ENCODE measurements around the gene ACSL4. TPM values are rescaled to one million over a fixed set of nuclear protein-coding genes. Genes with fewer than 3 reads are reported as not detected.
"Not testable (repeated sequence)": the region's sequence is repeated elsewhere in the genome, so short reads cannot be mapped to it uniquely, and the experiment has no call there.

ACSL4 gene
- total and polyA plus RNA-seq, 9 donors: 14.4 to 26.3 (median 20.9) TPM

GRCh38 chrX:109655502-109656201, 77.4 kb downstream of the ACSL4 start:
- H3K4me3 ChIP-seq (ENCODE audit: low read length): no peak overlapping the region
- H3K27ac ChIP-seq (ENCODE audit: low read length): no peak overlapping the region
- H3K9me3 ChIP-seq (replicated peaks; ENCODE audit: control insufficient read depth, low read depth, low read length): no peaks in the 10 kb centered on the region
- no peaks in the 10 kb centered on the region for H3K4me1 ChIP-seq (ENCODE audit: control insufficient read depth, insufficient read depth, low read length)
- peaks cover 4% of the 10 kb centered on the region for H3K27me3 ChIP-seq (ENCODE audit: control insufficient read depth, insufficient read depth, low read length)
- peak; percentile 22 for DNase-seq
- WGBS (ENCODE audit: insufficient coverage): 34% methylated on average over 2 of the region's 4 CpGs
- no peaks in the 10 kb centered on the region for H3K36me3 ChIP-seq (ENCODE audit: control insufficient read depth, insufficient read depth, low read length)

GRCh38 chrX:109654516-109655109, 78.4 kb downstream of the ACSL4 start:
- H3K4me3 ChIP-seq (ENCODE audit: low read length): no peak overlapping the region
- DNase-seq: no peak
- H3K9me3 ChIP-seq (replicated peaks; ENCODE audit: control insufficient read depth, low read depth, low read length): no peaks in the 10 kb centered on the region
- no peaks in the 10 kb centered on the region for H3K36me3 ChIP-seq (ENCODE audit: control insufficient read depth, insufficient read depth, low read length)
- 70% methylated on average over 2 of the region's 5 CpGs for WGBS (ENCODE audit: insufficient coverage)
- H3K4me1 ChIP-seq (ENCODE audit: control insufficient read depth, insufficient read depth, low read length): no peaks in the 10 kb centered on the region
- H3K27ac ChIP-seq (ENCODE audit: low read length): no peak overlapping the region
- H3K27me3 ChIP-seq (ENCODE audit: control insufficient read depth, insufficient read depth, low read length): peaks cover 4% of the 10 kb centered on the region

GRCh38 chrX:109644671-109645070, 88.4 kb downstream of the ACSL4 start:
- not testable (repeated sequence) for H3K4me3 ChIP-seq (ENCODE audit: low read length); H3K27me3 ChIP-seq (ENCODE audit: control insufficient read depth, insufficient read depth, low read length); DNase-seq; H3K9me3 ChIP-seq (replicated peaks; ENCODE audit: control insufficient read depth, low read depth, low read length); H3K27ac ChIP-seq (ENCODE audit: low read length); H3K4me1 ChIP-seq (ENCODE audit: control insufficient read depth, insufficient read depth, low read length); H3K36me3 ChIP-seq (ENCODE audit: control insufficient read depth, insufficient read depth, low read length)
- 87% methylated on average over 4 of the region's 19 CpGs for whole genome bisulfite sequencing (ENCODE audit: insufficient coverage)

GRCh38 chrX:109643687-109644086, 89.4 kb downstream of the ACSL4 start:
- no peaks in the 10 kb centered on the region for H3K36me3 ChIP-seq (ENCODE audit: control insufficient read depth, insufficient read depth, low read length)
- no peaks in the 10 kb centered on the region for H3K9me3 ChIP-seq (replicated peaks; ENCODE audit: control insufficient read depth, low read depth, low read length)
- WGBS (ENCODE audit: insufficient coverage): no CpG with 5 or more reads among the region's 2 CpGs

GRCh38 chrX:109638158-109638557, 94.9 kb downstream of the ACSL4 start:
- no peaks in the 10 kb centered on the region for H3K36me3 ChIP-seq (ENCODE audit: control insufficient read depth, insufficient read depth, low read length)
- H3K4me1 ChIP-seq (ENCODE audit: control insufficient read depth, insufficient read depth, low read length): no peaks in the 10 kb centered on the region
- WGBS (ENCODE audit: insufficient coverage): no CpG with 5 or more reads among the region's 1 CpG
- no peak overlapping the region for H3K27ac ChIP-seq (ENCODE audit: low read length)
- no peak for DNase-seq
- H3K9me3 ChIP-seq (replicated peaks; ENCODE audit: control insufficient read depth, low read depth, low read length): no peaks in the 10 kb centered on the region
- no peak overlapping the region for H3K4me3 ChIP-seq (ENCODE audit: low read length)
- H3K27me3 ChIP-seq (ENCODE audit: control insufficient read depth, insufficient read depth, low read length): peaks cover 8% of the 10 kb centered on the region

More at GRCh38 chrX:109643687-109644086, 89.4 kb downstream of the ACSL4 start:
- Histone ChIP-seq H3K27me3 (ENCODE audit: control insufficient read depth, insufficient read depth, low read length) (peaks cover 2% of the 10 kb centered on the region), H3K27ac (ENCODE audit: low read length) (no peak overlapping the region), H3K4me1 (ENCODE audit: control insufficient read depth, insufficient read depth, low read length) (no peaks in the 10 kb centered on the region), H3K4me3 (ENCODE audit: low read length) (no peak overlapping the region)
- no peak for DNase-seq

GRCh38 chrX:109637477-109637876, 95.6 kb downstream of the ACSL4 start:
- not testable (repeated sequence) for H3K9me3 ChIP-seq (replicated peaks; ENCODE audit: control insufficient read depth, low read depth, low read length); H3K27ac ChIP-seq (ENCODE audit: low read length); H3K4me3 ChIP-seq (ENCODE audit: low read length); H3K4me1 ChIP-seq (ENCODE audit: control insufficient read depth, insufficient read depth, low read length); DNase-seq; H3K27me3 ChIP-seq (ENCODE audit: control insufficient read depth, insufficient read depth, low read length); H3K36me3 ChIP-seq (ENCODE audit: control insufficient read depth, insufficient read depth, low read length)
- WGBS (ENCODE audit: insufficient coverage): 67% methylated on average over 1 of the region's 2 CpGs

- DNase-seq: no peak
- WGBS (ENCODE audit: insufficient coverage): no CpG with 5 or more reads among the region's 3 CpGs
- H3K27ac ChIP-seq (ENCODE audit: low read length): no peak overlapping the region
- H3K9me3 ChIP-seq (replicated peaks; ENCODE audit: control insufficient read depth, low read depth, low read length): no peaks in the 10 kb centered on the region
- H3K36me3 ChIP-seq (ENCODE audit: control insufficient read depth, insufficient read depth, low read length): no peaks in the 10 kb centered on the region
- no peaks in the 10 kb centered on the region for H3K4me1 ChIP-seq (ENCODE audit: control insufficient read depth, insufficient read depth, low read length)
- peaks cover 12% of the 10 kb centered on the region for H3K27me3 ChIP-seq (ENCODE audit: control insufficient read depth, insufficient read depth, low read length)
- no peak overlapping the region for H3K4me3 ChIP-seq (ENCODE audit: low read length)
These were observed 97.9 kb downstream of the ACSL4 start for GRCh38 chrX:109635146-109635545.

- Histone ChIP-seq H3K27me3 (ENCODE audit: control insufficient read depth, insufficient read depth, low read length) (peaks cover 19% of the 10 kb centered on the region), H3K27ac (ENCODE audit: low read length) (no peak overlapping the region), H3K9me3 (replicated peaks; ENCODE audit: control insufficient read depth, low read depth, low read length) (no peaks in the 10 kb centered on the region), H3K4me3 (ENCODE audit: low read length) (no peak overlapping the region), H3K36me3 (ENCODE audit: control insufficient read depth, insufficient read depth, low read length) (no peaks in the 10 kb centered on the region), H3K4me1 (ENCODE audit: control insufficient read depth, insufficient read depth, low read length) (peaks cover 6% of the 10 kb centered on the region)
- DNase-seq: peak; percentile 32
- WGBS (ENCODE audit: insufficient coverage): 14% methylated on average over 1 of the region's 5 CpGs
These were observed 100.1 kb downstream of the ACSL4 start for GRCh38 chrX:109632906-109633504.

- Histone ChIP-seq H3K27ac (ENCODE audit: low read length) (no peak overlapping the region), H3K4me3 (ENCODE audit: low read length) (no peak overlapping the region), H3K27me3 (ENCODE audit: control insufficient read depth, insufficient read depth, low read length) (peaks cover 28% of the 10 kb centered on the region), H3K9me3 (replicated peaks; ENCODE audit: control insufficient read depth, low read depth, low read length) (no peaks in the 10 kb centered on the region), H3K36me3 (ENCODE audit: control insufficient read depth, insufficient read depth, low read length) (no peaks in the 10 kb centered on the region), H3K4me1 (ENCODE audit: control insufficient read depth, insufficient read depth, low read length) (peaks cover 7% of the 10 kb centered on the region)
- 30% methylated on average over 2 of the region's 3 CpGs for WGBS (ENCODE audit: insufficient coverage)
- DNase-seq: peak; percentile 58
These were observed 103.7 kb downstream of the ACSL4 start for GRCh38 chrX:109629310-109629709.

GRCh38 chrX:109626637-109627036, 106.4 kb downstream of the ACSL4 start:
- 100% methylated on average over 2 of the region's 4 CpGs for WGBS (ENCODE audit: insufficient coverage)
- no peak overlapping the region for H3K4me3 ChIP-seq (ENCODE audit: low read length)
- H3K27ac ChIP-seq (ENCODE audit: low read length): no peak overlapping the region
- peaks cover 8% of the 10 kb centered on the region for H3K4me1 ChIP-seq (ENCODE audit: control insufficient read depth, insufficient read depth, low read length)
- no peak for DNase-seq
- no peaks in the 10 kb centered on the region for H3K36me3 ChIP-seq (ENCODE audit: control insufficient read depth, insufficient read depth, low read length)
- H3K9me3 ChIP-seq (replicated peaks; ENCODE audit: control insufficient read depth, low read depth, low read length): no peaks in the 10 kb centered on the region
- peaks cover 34% of the 10 kb centered on the region for H3K27me3 ChIP-seq (ENCODE audit: control insufficient read depth, insufficient read depth, low read length)

Measured in muscle of leg (tissue), 11 donors.